Small intestine (tissue), 7 donors: Measurements from ENCODE around the gene NUDT9. TPM values are rescaled to one million over a fixed set of nuclear protein-coding genes. Genes with fewer than 3 reads are reported as not detected.
"Not testable (repeated sequence)": the region's sequence is repeated elsewhere in the genome, so short reads cannot be mapped to it uniquely, and the experiment has no call there.

Experiments used
- DNase-seq, 2 donors: peaks; one replicate each; pipeline versions ENCODE4 v3.0.0 to v3.0.0-alpha.2; 2013
- FAIRE-seq: peaks from 2 replicates; lab custom pipeline; 2012; peaks lifted over from hg19 to GRCh38; lab: Jason Lieb, UNC
- H3K27ac ChIP-seq, 3 donors: one replicate each; pipeline ENCODE4 v1.5.1; 2013; ENCODE audit warnings: low read length in 2 of 3, mild to moderate bottlenecking in 2 of 3, control low read depth in 1 of 3, inconsistent platforms in 1 of 3, low read depth in 1 of 3, moderate library complexity in 1 of 3
- H3K27me3 ChIP-seq, 3 donors: one replicate each; pipeline ENCODE4 v1.6.1; 2013; ENCODE audit warnings: low read length in 3 of 3, inconsistent platforms in 1 of 3; ENCODE audit not compliant: control insufficient read depth in 3 of 3, insufficient read depth in 3 of 3
- H3K36me3 ChIP-seq, 3 donors: one replicate each; pipeline ENCODE4 v1.6.1; 2013; ENCODE audit warnings: low read length in 3 of 3, inconsistent platforms in 1 of 3, low read depth in 1 of 3, mild to moderate bottlenecking in 1 of 3, moderate library complexity in 1 of 3; ENCODE audit not compliant: control insufficient read depth in 3 of 3, insufficient read depth in 2 of 3
- H3K4me1 ChIP-seq, 3 donors: one replicate each; pipeline ENCODE4 v1.6.1; 2013; ENCODE audit warnings: low read length in 2 of 3, inconsistent platforms in 1 of 3, low read depth in 1 of 3, mild to moderate bottlenecking in 1 of 3, moderate library complexity in 1 of 3; ENCODE audit not compliant: control insufficient read depth in 3 of 3, insufficient read depth in 2 of 3
- H3K4me3 ChIP-seq, 3 donors: one replicate each; pipeline ENCODE4 v1.5.1; 2013; ENCODE audit warnings: low read length in 3 of 3, control low read depth in 1 of 3, inconsistent platforms in 1 of 3, low read depth in 1 of 3, mild to moderate bottlenecking in 1 of 3, moderate library complexity in 1 of 3
- H3K9me3 ChIP-seq, 2 donors: one replicate each; pipeline ENCODE4 v1.6.1; 2013; ENCODE audit warnings: low read depth in 1 of 2, low read length in 1 of 2; ENCODE audit not compliant: control insufficient read depth in 2 of 2, insufficient read depth in 1 of 2
- WGBS, 3 donors: extraction: QIAGEN DNeasy Blood & Tissue Kit; methylation state at CpG; one replicate each; pipeline ENCODE4 v1.1.7; 2013; 5-methylcytosine and 5-hydroxymethylcytosine counted together
- polyA plus RNA-seq, 4 donors: library from polyadenylated mRNA; stranded (reverse) in 3 of 4; unstranded in 1 of 4; fragments of 200-250 nt in 3 of 4; fragments of 120-200 nt in 1 of 4; gene quantifications; one replicate each; pipeline versions ENCODE4 v1.2.1 to v1.2.3, GENCODE V29; 2013
- donor health status: healthy with polysubstance abuse.
- donor health status: control.
- donor health status: control.
- donor health status: Bipolar disorder and iron deficiency.
- donor health status: healthy.

Gene NUDT9
- polyA plus RNA-seq, 4 donors: 62.7 to 89.0 (median 71.3) TPM

DNA sequence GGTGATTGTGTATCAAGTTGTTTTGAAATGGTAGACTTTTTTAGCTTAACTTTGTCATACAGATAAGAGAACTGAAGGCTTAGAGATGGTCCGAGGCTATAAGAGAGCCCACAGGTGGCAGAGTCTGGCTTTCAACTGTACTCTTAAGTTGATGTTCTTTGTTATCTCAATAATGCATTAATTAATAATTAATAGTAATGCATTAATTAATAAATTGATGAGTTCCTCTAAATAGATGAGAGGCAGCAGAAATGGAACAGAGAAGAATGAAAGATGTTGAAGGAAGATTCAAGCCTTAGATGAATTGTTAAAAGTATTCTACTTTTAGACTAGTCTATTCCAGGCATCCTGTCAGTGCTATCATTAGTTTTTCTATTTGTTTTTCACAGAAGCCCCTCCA, 22.4 kb downstream of the NUDT9 start:
- H3K27me3 ChIP-seq: no peaks in the 10 kb centered on the region
- H3K36me3 ChIP-seq: peaks cover 8 to 21% (median 8%) of the 10 kb centered on the region in 3 donors
- DNase-seq (no peak), FAIRE-seq (no peak)
- H3K4me3 ChIP-seq: no peak overlapping the region
- no peak overlapping the region for H3K27ac ChIP-seq
- WGBS, 3 donors: 92 to 95% (median 93%) methylated on average over 1 of the region's 1 CpG
- H3K9me3 ChIP-seq: no peaks in the 10 kb centered on the region
- H3K4me1 ChIP-seq: no peaks in the 10 kb centered on the region

DNA sequence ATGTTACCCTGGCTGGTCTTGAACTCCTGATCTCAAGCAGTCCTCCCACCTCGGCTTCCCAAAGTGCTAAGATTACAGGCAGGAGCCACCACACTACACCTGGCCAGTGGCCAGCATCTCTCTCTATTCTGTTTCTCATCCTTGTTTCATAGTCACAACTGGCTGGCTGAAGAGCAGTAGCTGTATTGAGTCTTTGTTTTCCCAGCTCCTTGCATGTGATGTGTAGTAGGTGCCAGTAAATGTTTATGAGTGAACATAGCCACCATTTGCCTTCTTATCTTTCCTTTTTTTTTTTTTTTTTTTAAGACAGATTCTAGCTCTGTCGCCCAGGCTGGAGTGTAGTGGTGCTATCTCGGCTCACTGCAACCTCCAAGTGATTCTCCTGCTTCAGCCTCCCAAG, 23.6 kb downstream of the NUDT9 start:
- peak; percentile 27 to 41 for DNase-seq
- Histone ChIP-seq H3K9me3 (no peaks in the 10 kb centered on the region), H3K36me3 (peaks cover 8 to 21% (median 9%) of the 10 kb centered on the region in 3 donors), H3K4me3 (no peak overlapping the region), H3K27ac (peak overlapping the region in 2 of 3 donors; percentile 20 to 21), H3K27me3 (no peaks in the 10 kb centered on the region), H3K4me1 (no peaks in the 10 kb centered on the region)
- 24 to 66% (median 38%) methylated on average over 3 of the region's 3 CpGs for WGBS, 3 donors
- FAIRE-seq: no peak

DNA sequence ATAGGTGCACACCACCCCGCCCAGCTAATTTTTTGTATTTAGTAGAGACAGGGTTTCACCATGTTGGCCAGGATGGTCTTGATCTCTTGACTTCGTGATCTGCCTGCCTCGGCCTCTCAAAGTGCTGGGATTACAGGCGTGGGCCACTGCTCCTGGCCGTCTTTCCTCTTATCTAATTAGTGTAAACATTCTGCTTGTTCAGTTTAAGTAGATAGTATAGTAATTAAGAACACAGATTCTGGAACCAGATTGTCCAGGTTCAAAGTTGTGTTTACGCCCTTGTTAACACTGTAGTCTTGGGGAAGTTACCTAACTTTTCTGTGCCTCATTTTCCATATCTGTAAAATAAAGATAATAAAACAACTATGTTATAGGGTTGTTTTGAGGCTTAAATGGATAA, 24.0 kb downstream of the NUDT9 start:
- H3K27ac ChIP-seq, FAIRE-seq, H3K4me1 ChIP-seq, H3K27me3 ChIP-seq, H3K9me3 ChIP-seq, H3K4me3 ChIP-seq: not testable (repeated sequence)
- DNase-seq: peak; percentile 60 to 83
- 29 to 74% (median 44%) methylated on average over 6 of the region's 6 CpGs for WGBS, 3 donors
- H3K36me3 ChIP-seq: peaks cover 8 to 23% (median 9%) of the 10 kb centered on the region in 3 donors

DNA sequence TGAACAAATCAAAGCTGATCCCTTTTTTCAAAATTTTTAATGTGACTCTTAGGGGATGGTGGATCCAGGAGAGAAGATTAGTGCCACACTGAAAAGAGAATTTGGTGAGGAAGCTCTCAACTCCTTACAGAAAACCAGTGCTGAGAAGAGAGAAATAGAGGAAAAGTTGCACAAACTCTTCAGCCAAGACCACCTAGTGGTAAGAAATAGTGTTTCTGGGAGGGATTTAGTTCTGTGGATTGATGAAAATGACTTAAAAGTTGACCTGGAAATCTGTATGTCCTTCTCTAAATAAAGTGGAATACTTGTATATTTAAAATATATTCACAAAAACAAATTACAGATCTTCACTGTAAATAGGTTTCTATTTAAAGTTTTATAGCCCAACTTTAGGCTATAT, 29.2 kb downstream of the NUDT9 start:
- no peaks in the 10 kb centered on the region for H3K9me3 ChIP-seq
- no peak overlapping the region for H3K27ac ChIP-seq
- peaks cover 5 to 34% (median 6%) of the 10 kb centered on the region in 3 donors for H3K36me3 ChIP-seq
- no peak overlapping the region for H3K4me3 ChIP-seq
- H3K27me3 ChIP-seq: no peaks in the 10 kb centered on the region
- DNase-seq (no peak), FAIRE-seq (no peak)
- peaks cover 0 to 3% (median 0%) of the 10 kb centered on the region in 3 donors for H3K4me1 ChIP-seq

DNA sequence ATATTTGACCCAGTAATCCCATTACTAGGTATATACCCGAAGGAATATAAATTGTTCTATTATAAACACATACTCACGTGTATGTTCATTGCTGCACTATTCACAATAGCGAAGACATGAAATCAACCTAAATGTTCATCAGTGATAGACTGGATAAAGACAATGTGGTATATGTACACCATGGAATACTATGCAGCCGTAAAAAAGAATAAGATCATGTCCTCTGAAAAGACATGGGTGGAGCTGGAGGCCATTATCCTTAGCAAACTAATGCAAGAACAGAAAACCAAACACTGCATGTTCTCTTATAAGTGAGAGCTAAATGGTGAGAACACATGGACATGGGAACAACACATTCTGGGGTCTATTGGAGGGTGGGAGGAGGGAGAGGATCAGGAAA, 36.5 kb downstream of the NUDT9 start:
- FAIRE-seq: no peak
- no peak overlapping the region for H3K27ac ChIP-seq
- H3K4me3 ChIP-seq: no peak overlapping the region
- H3K27me3 ChIP-seq: no peaks in the 10 kb centered on the region
- no peak for DNase-seq
- 95 to 99% (median 97%) methylated on average over 4 of the region's 4 CpGs for WGBS, 3 donors
- peaks cover 4 to 13% (median 9%) of the 10 kb centered on the region in 3 donors for H3K36me3 ChIP-seq
- peaks cover 0 to 5% (median 0%) of the 10 kb centered on the region in 3 donors for H3K4me1 ChIP-seq
- no peaks in the 10 kb centered on the region for H3K9me3 ChIP-seq

DNA sequence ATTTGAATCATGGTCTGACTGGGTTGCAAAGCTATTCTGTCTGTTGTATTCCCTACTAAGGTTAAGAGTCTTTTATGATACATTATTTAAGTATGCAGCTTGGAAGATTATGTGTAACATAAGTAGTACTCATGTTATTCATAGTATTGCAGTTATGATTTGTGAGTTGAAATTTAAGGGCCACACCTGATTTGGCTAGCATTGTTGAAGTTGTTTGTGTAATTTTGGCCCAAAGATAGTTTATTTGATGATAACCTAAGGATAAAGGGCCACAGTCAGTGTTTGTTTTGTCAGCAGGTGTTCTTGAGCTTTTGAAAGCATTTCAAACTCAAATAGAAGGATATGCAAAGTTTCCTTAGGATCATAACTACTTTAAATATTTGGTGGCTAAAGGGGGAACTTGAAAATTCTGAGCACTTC, 38.9 kb downstream of the NUDT9 start:
- Histone ChIP-seq H3K4me1 (peaks cover 0 to 5% (median 0%) of the 10 kb centered on the region in 3 donors), H3K27me3 (no peaks in the 10 kb centered on the region), H3K4me3 (no peak overlapping the region), H3K9me3 (no peaks in the 10 kb centered on the region), H3K36me3 (peaks cover 4 to 9% (median 7%) of the 10 kb centered on the region in 3 donors), H3K27ac (no peak overlapping the region)
- DNase-seq: no peak
- FAIRE-seq: no peak

DNA sequence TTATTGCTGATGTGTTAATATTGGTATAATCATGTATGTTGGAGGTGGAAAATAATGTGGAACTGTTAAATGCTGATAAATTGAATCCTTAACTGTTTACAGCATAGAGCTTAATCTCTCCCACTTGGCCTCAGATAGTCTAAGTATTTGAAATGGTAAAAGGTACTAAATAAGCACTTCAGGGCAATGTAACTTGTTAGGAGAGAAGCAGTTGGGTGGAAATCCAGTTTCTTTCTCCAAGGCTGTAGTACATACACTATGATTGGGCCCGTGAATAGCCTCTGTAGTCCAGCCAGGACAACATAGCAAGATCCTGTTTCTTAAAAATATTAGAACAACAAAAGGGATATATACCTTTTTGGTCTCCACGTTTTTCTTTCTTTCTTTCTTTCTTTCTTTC, 39.7 kb downstream of the NUDT9 start:
- Histone ChIP-seq H3K4me1 (no peaks in the 10 kb centered on the region), H3K4me3 (no peak overlapping the region), H3K36me3 (peaks cover 0 to 7% (median 7%) of the 10 kb centered on the region in 3 donors), H3K27ac (no peak overlapping the region), H3K9me3 (no peaks in the 10 kb centered on the region), H3K27me3 (no peaks in the 10 kb centered on the region)
- DNase-seq: no peak
- no peak for FAIRE-seq
- WGBS, 3 donors: 83 to 93% (median 93%) methylated on average over 2 of the region's 2 CpGs

DNA sequence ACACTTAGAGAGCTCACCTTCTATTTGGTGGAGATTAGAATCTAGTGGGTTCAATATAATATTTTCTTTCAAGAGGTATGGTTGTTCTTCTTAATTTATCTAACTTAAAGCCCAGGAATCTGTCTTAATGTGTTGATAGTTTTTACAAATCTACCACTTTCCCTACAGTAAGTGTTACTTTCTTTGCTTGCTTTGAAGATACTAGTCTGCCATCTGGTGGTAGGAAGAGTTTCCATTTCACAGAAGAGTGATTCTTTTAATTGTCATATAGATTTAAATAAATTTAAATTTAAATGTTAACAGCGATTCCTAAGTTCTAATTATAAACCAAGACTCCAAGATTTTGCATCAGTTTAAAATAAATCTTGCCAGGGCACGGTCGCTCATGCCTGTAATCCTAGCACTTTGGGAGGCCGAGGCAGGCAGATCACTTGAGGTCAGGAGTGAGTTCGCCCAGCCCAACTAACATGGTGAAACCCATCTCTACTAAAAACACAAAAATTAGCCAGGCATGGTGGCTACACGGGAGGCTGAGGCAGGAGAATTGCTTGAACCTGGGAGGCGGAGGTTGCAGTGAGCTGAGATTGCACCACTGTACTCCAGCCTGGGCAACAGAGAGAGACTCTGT, 43.5 kb downstream of the NUDT9 start:
- DNase-seq: peak; percentile 61 to 68
- WGBS, 3 donors: 49 to 60% (median 59%) methylated on average over 7 of the region's 7 CpGs
- FAIRE-seq: peak; percentile 23

DNA sequence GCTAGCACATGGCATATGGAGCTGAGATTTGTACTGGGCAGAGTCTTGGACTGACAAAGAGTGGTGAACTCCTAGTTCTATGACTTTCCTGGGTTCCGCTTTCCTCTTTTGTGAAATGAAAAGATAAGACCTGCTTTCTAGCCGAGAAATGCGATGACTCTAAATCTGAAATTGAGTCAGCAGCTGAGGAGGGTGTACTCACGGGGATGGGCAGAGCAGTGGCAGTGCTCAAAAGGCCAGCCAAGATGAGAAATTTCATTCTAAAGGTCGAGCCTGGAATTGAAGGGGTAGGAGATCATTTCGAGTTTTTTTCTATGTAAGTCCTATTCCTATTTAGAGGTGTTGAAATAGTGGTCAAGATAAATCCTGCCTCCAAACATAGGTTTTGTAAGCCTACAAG, 47.0 kb downstream of the NUDT9 start:
- peaks cover 0 to 3% (median 0%) of the 10 kb centered on the region in 3 donors for H3K36me3 ChIP-seq
- FAIRE-seq: no peak

More for the DNA sequence above, 43.5 kb downstream of the NUDT9 start:
- Histone ChIP-seq H3K27ac (no peak overlapping the region), H3K9me3 (no peaks in the 10 kb centered on the region), H3K36me3 (peaks cover 0 to 3% (median 0%) of the 10 kb centered on the region in 3 donors), H3K4me1 (no peaks in the 10 kb centered on the region), H3K27me3 (no peaks in the 10 kb centered on the region), H3K4me3 (no peak overlapping the region)

More for the DNA sequence above, 47.0 kb downstream of the NUDT9 start:
- 82 to 86% (median 84%) methylated on average over 6 of the region's 6 CpGs for whole genome bisulfite sequencing, 3 donors
- DNase-seq: no peak
- Histone ChIP-seq H3K4me1 (no peaks in the 10 kb centered on the region), H3K27me3 (no peaks in the 10 kb centered on the region), H3K27ac (no peak overlapping the region), H3K4me3 (no peak overlapping the region), H3K9me3 (no peaks in the 10 kb centered on the region)
